Loucy (cell line): ENCODE measurements around the gene PANX3.

ENCODE experiments used
- EZH2phosphoT487 ChIP-seq: fragments of 200-600 bp; IDR thresholded peaks from 2 replicates; pipeline ENCODE4 v1.6.1; 2018; ENCODE audit warnings: antibody characterized with exemption, mild to moderate bottlenecking, moderate library complexity, borderline replicate concordance
- TF ChIP-seq, protein P1 (sequence below): fragments of 200-600 bp; sonication (generic); conservative IDR thresholded peaks from 2 replicates; pipeline ENCODE4 v1.5.1; 2014; ENCODE audit warnings: mild to moderate bottlenecking, antibody characterized with exemption, low read length

DNA sequence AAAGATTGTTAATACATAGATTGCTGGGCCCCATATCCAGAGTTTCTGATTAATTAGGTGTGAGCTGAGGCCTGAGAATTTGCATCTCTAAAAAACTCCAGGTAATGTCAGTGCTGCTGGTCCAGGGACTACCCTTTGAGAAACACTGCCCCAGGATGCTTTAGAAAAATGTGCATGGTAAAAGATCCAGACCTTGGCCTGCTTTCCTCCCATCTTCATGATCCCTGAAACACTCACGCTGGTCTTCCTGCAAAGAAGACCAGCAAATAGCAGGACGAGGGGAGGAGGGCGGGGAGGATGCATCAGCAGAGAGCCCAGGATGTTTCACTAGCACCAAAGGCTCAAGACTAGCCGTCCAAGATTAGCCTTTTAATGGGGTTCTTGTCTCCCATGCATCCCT lies 41.5 kb upstream of the PANX3 start, which contains the start of gene OR8A1:
- TF ChIP-seq, protein P1, sequence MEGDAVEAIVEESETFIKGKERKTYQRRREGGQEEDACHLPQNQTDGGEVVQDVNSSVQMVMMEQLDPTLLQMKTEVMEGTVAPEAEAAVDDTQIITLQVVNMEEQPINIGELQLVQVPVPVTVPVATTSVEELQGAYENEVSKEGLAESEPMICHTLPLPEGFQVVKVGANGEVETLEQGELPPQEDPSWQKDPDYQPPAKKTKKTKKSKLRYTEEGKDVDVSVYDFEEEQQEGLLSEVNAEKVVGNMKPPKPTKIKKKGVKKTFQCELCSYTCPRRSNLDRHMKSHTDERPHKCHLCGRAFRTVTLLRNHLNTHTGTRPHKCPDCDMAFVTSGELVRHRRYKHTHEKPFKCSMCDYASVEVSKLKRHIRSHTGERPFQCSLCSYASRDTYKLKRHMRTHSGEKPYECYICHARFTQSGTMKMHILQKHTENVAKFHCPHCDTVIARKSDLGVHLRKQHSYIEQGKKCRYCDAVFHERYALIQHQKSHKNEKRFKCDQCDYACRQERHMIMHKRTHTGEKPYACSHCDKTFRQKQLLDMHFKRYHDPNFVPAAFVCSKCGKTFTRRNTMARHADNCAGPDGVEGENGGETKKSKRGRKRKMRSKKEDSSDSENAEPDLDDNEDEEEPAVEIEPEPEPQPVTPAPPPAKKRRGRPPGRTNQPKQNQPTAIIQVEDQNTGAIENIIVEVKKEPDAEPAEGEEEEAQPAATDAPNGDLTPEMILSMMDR = no peak
- no peak for TF ChIP-seq EZH2phosphoT487
